GM19463 (cell line): Measurements from ENCODE around the gene APPBP2.
"Not testable (repeated sequence)": the region's sequence is repeated elsewhere in the genome, so short reads cannot be mapped to it uniquely, and the experiment has no call there.

Source experiments
- ATAC-seq: cut with Tn5 transposase; IDR thresholded peaks from one replicate; pipeline ENCODE4 v1.9.1; 2021; ENCODE audit warnings: mild to moderate bottlenecking, moderate library complexity; ENCODE audit not compliant: unreplicated experiment

Gene APPBP2

DNA sequence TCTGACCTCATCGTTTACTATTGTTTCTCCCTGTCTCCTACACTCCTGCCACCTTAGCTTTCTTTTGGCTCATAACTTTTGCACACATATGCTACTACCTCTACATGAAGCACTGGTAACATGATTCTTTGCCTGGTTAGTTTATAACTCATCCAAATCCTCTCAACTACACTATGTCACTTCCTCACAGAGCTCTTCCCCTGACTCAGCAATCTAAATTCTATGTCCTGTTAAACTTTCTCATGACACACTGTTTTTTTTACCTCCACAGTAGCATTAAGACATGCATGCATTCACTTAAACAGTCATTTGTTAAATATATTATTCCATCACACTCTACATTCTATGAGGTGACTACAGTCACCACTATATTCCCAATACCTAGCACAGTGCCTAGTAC, 19.7 kb downstream of the APPBP2 start:
- ATAC-seq: no peak

DNA sequence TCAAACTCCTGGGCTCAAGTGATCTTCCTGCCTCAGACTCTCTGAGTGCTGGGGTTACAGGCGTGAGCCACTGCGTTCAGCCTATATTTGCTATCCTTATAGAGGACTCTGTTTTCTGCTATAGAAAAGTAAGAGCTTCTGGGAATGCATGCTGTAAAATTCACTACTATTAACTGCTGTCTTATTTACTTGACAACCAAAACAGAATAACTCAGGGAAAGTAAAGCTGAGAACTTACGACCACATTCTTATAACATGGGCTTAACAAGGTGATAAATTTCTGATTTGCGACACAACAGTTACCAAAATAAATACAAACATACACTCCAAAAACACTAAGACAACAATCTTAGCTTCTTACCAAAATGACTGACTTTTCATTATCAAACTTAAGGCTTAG, 23.9 kb downstream of the APPBP2 start:
- ATAC-seq: no peak

DNA sequence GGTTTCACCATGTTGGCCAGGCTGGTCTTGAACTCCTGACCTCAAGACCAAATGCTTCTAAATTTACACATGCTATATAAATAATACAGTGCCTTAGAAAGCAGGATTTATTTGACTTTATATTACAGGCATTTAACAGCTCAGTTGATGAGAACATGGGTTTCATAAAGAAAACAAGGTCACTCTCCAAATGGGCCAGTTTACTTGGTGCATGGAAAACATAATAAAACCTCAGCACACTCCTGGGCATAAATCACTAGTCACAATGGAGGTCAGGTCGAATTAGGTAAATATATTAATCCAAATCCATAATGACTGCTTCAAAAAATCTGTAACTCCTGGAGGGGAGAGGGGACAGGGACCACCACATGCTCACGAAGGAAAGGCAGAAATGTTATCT, 24.5 kb downstream of the APPBP2 start:
- no peak for ATAC-seq

DNA sequence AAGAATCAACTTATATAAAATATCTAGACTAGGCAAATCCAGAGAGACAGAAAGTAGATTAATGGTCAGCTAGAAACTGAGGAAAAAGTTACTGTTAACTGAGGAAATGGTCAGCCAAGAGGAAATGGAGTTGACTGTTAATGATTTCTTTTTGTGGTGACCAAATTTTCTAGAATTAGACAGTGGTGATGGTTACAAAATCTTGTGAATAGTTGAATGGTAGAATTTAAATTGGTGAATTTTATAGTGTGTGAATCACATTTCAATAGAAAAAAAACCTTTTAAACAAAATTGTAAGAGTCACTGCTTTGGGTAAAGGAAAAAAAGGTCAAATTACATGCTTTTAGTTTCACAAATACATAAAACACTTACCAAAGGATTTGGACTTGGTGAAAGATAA, 30.0 kb downstream of the APPBP2 start:
- ATAC-seq: no peak

DNA sequence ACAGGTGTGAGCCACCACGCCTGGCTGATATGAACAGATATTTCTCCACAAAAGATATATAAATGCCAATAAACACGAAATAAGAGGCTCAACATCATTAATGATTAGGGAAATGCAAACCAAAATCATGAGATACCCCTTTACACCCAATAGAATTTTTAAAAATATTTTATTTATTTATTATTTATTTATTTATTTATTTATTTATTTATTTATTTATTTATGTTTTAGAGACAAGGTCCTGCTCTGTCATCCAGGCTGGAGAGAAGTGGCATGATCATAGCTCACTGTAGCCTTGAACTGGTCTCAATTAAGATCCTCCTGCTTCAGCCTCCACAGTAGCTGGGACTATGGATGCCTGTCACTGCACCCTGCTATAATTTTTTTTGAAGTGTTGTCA, 30.8 kb downstream of the APPBP2 start:
- no peak for ATAC-seq

DNA sequence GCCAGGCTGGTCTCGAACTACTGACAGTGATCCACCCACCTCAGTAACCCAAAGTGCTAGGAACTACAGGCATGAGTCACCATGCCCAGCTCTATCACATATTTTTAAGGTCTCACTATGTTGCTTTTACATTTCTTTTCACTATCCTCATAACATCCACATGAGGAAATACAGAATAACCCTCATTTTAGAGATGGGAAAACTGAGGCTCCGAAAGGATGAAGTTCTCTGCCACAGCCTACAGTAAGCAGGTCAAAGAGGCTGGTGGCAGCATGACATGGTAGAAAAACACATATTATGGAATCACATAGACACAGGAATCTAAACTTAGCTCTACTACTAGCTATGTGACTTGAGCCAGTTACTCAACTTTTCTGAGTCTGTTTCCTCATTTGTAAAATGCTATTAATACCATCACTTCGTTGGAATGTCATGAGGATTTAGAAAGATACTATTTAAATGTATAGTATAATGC, 32.2 kb downstream of the APPBP2 start:
- no peak for ATAC-seq

DNA sequence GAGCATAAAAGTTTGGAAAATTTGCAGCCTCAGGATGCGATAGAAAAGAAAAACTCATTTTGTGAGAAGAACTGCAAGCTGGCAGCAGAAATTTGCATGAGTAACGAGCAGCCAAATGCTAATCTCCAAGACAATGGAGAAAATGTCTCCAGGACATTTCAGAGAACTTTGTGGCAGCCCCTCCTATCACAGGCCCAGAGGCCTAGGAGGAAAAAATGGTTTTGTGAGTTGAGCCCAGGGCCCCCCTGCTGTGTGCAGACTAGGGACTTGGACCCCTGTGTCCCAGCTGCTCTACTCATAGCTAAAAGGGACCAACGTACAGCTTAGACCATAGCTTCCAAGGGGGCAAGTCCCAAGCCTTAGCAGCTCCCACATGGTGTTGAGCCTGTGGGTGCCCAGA, 34.3 kb downstream of the APPBP2 start:
- no peak for ATAC-seq

DNA sequence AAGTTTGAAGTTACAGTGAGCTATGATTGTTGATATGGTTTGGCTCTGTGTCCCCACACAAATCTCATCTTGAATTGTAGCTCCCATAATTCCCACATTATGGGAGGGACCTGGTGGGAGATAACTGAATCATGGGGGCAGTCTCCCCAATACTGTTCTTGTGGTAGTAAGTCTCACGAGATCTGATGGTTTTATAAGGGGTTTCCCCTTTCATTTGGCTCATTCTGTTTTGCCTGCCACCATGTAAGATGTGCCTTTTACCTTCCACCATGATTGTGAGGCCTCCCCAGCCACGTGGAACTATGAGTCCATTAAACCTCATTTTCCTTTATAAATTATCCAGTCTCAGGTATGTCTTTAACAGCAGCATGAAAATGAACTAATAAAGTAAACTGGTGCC, 35.4 kb downstream of the APPBP2 start:
- ATAC-seq: not testable (repeated sequence)

DNA sequence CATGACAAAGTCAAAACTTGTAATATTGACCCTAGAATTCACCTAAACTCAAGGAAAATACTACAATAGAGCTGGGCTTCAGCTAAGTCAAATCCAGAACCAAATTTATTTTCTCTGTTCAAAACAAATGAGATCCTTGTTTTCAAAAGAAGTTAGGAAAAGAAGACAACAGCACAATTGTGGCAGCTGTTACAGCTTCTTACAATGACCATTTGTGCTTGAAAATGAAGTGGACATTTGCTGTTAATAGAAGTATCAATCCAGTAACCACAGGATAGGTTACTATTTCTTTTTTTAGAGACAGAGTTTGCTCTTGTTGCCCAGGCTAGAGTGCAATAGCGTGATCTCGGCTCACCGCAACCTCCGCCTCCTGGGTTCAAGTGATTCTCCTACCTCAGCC, 44.4 kb downstream of the APPBP2 start:
- ATAC-seq: no peak

DNA sequence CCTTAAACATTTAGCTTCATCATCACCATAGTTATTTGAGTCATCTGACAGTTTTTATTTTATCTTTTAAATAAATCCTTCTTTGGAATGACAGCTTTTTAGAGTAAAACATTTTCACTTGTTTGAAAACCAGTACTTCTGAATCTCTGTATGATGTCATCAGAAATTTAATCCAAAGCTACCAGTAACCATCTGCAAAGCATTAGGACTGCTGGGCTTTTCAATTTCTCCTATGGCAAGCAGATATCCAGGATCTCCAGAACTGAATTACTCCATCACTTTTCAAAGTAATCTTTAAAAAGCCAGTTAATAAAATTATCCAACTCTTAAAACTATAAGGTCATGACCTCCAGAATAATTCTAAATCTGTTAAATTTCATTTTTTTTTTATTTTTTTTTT, 52.3 kb downstream of the APPBP2 start:
- ATAC-seq: no peak

DNA sequence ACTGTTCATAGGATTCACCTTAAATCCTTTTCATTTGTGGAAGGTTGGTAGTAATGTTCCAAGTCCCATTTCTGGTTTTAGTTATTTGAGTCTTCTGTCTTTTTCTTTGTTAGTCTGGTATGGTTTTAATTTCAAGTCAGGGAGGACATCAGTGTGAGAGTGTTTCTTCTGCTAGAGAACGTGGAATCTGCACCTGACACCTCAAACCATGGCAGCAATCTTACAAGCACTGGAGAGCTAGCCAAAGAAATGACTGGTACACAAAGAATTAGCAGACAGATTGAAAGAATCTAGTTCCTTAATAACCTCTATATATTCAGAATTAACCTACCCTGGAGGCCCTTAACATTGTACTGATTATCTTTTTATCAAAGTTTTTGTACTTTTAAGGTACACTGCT, 53.6 kb downstream of the APPBP2 start:
- ATAC-seq: no peak

DNA sequence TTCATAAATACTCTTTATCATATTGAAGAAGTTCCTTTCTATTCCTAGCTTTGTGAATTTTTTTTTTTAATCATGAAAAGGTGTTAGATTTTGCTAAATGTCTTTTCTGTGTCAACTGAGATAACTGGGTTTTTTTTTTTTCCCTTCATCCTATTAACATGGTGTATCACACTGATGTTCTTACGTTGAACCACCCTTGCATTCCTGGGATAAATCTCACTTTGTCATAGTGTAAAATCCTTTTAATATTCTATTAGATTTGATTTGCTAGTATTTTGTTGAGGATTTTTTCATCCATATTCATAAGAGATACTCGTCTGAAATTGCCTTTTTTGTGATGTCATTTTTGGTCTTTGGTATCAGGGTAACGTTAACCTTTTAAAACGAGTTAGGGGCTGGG, 54.6 kb downstream of the APPBP2 start:
- no peak for ATAC-seq

DNA sequence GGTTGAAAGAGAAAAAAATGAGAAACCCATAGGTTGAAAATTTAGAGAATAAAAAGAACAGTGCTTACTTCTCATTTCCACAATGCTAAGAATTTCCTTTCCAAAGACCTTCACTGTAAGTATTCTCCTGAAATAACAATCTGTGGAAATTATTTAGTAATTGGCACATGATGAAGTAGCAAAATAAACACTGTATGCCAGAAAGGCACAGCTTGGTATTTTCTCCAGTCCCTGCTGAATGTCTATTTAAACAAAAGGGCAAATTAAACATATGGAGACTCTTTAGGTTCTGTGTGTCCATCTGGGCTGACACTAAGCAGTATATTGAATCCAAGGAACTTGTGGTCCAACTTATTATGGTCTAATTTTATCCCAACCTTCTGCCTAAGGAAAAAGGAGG, 57.7 kb downstream of the APPBP2 start:
- ATAC-seq: no peak

DNA sequence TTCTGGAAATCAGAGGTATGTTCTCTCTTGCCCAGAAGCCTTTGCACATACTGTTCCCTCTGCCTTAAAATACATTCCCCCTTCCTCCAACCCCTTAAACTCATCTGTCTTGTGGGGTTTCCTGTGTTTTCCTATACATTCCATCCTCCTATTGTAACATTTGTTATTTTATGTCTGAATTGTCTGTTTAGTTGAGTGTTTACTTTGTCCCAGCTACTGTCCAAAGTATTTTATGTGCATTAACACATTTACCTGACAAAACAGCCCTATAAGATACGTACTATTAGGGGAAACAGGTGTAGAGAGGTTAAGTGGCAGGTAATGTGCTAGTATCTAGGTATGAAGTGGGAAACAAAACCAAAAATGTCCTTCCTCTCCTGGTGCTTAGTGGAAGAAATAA, 61.7 kb downstream of the APPBP2 start:
- no peak for ATAC-seq

DNA sequence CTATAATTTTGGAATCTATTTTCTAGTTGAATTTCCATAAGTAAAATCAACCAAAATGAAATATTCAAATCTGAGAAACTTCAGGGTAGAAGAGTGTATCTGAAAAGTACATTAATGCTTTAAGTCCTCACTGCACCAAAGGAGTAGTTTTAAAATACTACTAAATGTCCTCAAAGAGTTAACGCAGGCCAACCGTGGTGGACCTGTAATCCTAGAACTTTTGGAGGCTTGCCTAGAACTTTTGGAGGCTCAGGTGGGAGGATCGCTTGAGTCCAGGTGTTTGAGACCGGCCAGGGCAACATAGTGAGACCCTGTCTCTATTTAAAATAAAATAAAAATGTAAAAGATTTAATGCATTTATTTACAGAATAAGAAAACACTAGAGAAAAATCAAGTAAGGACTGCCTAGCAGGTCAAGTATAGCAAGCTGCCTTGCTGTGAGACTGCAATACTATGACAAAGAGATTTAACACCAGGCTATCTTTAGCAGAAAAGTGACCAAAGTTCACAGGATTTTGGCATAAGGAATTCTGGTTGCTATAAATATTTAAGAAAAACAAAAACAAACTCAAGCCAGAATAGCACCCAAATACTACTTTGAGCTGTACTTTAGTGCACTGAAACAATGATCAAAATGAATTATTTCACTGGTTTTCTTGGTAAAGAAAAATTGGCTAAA, 62.7 kb downstream of the APPBP2 start:
- no peak for ATAC-seq

DNA sequence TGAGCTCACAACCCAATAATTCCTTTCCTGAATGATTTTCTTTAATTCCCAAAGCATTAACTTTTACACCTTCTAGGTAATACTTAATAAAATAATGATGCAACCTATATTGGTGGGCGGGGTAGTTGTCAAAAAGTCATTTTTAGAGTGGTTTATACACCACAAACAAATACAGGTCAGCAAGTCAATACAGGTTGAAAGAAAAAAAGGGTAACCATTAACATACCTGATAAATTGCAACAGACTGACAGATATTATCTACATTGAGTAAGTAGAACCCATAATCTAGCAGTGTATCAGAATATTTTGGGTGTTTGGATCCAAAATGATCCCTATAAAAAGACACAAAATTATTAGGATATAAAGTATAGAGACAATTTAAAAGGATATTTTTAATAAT, 64.5 kb downstream of the APPBP2 start:
- ATAC-seq: no peak

DNA sequence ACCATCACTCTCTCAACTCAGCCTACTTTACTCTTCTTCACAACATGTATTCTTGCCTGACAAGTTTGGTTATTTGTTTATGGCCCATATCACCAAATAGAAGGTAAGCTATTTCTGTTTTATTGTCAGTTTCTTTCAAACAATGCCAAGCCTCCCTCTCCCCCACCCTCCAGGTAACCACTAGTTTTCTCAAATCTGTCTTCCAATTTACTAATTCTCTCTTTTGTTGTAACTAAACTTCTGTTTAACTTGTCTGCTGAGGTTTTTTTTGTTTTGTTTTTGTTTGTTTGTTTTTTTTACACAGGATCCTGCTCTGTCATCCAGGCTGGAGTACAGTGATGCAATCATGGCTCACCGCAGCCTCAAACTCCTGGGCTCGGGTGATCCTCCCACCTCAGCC, 68.9 kb downstream of the APPBP2 start:
- ATAC-seq: no peak

DNA sequence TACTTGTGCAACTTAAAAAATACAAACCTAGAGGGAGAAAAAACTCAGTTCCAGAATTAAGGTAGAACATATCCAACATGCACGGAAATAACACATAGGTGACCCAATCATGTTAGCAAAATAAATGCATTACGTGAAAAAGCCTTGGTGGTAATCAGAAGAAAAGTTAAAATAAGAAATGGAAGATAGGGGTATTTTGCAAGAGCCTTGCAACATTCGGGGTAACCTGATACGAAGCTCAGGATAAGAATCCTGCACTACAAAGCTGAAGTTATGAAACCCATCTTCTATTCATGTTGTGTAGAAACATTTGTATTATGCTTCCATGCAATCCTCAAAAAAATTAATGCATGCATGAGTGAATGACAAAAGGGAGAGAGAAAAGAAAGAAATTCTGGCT, 70.7 kb downstream of the APPBP2 start:
- no peak for ATAC-seq

DNA sequence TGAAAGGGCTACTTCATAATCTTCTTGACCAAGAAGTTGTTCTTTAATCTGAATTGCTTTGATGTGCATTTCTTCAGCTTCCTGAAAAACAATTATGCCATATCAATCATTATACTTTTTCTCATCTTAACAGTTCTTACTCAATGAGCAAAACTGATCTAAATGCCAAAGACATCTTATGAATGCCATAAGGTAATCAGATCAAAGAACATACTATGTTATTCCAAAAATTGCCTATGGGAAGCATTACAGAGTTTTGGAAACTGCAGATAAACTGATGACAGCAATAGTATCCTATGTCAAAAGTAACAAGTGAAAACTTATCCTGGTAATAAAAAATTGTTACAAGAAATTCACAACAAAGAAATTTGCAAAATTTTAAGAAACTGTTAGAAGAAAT, 74.1 kb downstream of the APPBP2 start:
- ATAC-seq: no peak

DNA sequence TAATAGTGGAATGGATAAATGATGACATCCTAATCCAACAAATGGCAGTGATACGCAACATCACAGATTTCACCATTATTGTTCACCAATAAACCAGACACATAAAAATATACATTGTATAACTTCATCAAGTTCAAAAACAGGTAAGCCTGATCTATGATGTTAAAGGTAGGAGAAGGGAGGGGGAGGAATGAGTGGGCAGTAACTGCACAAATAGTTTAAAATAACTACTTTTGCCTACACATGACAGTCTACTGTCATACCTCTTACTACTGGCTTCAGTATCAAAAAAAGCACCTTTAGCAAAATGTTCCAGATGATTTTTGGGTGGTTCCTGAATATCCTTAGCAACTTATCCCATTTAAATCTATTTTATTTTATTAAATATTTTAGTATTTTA, 75.0 kb downstream of the APPBP2 start:
- no peak for ATAC-seq

DNA sequence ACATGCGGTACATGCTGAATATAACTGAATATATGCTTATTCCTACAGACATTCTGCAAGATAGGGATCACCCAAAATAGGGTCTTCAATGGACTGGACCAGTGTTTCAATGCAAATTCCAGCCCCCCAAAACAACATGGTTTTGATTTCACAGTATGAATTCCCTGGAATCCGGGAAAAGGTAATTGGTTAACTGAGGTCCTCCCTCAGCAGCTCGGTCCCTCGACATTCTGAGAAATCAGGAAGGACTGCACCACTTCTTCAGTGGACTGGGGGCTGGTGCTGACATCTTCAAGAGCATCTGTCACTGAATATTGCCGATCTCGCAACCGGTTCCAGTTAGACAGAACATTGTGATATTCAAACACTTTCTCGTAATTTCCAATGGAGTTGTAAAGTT, 78.7 kb downstream of the APPBP2 start:
- no peak for ATAC-seq

DNA sequence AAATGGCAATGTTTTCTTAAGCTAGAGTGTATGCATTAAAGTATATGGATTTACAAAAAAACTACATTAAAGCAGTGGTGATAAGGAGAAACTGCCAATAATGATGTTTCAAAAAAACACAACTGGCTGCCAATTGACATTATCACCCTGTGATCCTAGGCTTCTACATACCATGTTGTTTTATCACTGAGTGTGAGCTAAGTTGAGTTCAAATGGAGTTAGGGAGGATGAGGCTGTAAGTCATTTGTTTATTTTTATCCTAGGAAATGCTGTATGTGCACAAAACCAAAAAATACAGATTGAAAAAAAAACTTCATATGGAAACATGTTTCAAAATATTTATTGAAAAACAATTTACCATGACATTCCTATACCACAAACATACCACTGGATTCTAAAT, 80.9 kb downstream of the APPBP2 start:
- no peak for ATAC-seq

DNA sequence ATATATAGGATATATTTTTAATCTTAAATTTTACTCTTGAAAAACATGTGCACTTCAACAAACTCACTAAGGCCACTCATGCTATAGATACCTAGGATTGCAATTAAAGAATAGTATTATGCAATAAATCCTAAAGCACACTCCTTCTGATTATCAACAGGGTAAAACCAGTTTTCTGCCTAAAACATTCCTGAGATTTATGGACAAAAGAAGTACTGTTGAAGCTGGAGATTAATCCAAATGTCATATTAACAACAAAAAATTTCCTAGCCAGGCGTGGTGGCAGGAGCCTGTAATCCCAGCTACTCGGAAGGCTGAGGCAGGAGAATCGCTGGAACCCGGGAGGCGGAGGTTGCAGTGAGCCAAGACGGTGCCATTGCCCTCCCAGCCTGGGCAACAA, 82.3 kb downstream of the APPBP2 start:
- ATAC-seq: no peak
